NCI-H1694 (cell line): ENCODE results near the gene BCKDHA.
A peak's percentile ranks its signal among the peaks of the same experiment; 100 is the strongest.

ENCODE experiments used
- DNase-seq: peaks from one replicate; lab custom pipeline; 2025; lab: John Stamatoyannopoulos, UW

BCKDHA gene

DNA sequence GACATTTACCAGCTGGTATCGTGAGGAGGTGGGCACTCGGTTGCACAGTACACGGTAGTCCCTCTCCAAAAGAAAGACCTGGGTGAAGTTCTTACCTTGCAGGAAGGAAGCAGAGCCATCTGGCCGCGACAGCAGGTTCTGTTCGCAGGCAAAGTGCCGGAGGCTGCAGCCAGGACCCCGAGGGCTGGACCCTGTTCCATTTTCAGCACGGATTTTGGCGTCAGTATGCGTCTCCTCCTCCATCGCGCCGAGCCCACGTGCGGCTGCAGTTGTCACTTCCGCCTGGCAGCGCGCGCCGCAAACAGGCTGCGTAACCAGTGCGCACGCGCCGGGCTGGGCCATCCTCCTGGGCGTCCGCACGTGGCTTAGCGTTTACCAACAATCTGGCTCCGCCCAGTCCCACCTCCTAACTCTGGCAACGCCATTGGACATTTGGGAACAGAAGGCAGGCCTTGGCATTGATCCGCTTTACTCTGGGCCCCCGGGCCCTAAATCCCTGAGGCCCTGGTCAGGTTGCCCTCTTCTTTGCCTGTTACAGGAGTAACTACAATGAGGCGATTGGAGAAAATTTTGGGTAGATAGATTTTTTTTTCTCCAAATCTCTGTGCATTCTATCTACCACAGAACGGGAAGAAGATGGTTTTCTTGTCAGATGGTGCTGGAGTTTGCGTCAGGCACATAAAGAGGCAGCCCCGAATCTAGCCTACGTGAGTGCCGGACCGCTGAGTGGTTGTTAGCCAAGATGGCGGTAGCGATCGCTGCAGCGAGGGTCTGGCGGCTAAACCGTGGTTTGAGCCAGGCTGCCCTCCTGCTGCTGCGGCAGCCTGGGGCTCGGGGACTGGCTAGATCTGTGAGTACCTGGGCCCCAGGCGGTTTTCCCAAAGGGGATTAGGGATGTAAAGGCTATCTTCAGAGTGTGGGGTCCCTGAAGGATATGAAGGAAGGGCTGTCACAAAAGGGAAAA is at the start of gene BCKDHA, which contains the start of gene EXOSC5:
TSS of gene BCKDHA (plus strand) at position 733 of the 964 bp plus-strand sequence. CDS start at position 743, 10 bp downstream.
TSS of gene EXOSC5 (minus strand) at position 274 of the 964 bp plus-strand sequence. CDS start at position 243, 31 bp downstream.
- DNase-seq: peak; percentile 100

DNA sequence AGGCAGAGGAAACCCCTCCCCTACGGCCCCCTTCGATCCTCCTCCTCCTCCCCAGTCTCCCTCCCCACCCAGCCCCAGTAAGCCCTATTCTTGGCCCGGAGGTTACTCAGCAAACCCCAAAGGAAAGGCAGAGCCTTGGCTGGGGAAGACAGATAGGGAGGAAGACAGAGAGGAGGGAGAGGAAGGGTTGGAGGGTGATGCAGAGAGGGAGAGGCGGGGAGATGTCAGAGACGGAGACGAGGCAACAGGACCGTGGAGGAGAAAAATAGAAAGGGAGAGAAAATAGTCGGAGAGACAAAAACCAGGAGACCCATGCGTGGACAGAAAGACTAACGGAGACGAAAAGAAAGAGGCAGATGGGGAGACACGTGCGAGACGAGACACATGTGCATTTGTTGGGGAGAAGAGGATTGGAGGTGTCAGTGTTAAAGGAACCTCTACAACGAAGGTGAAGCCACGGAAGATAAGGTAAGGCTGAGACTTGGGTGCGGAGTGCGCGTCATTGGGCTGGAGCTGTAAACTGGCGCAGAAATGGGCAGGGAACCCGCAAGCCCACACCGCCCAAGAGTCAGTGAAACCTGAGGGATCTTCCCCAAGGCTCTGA is 46.8 kb upstream of the BCKDHA start:
- DNase-seq: no peak

DNA sequence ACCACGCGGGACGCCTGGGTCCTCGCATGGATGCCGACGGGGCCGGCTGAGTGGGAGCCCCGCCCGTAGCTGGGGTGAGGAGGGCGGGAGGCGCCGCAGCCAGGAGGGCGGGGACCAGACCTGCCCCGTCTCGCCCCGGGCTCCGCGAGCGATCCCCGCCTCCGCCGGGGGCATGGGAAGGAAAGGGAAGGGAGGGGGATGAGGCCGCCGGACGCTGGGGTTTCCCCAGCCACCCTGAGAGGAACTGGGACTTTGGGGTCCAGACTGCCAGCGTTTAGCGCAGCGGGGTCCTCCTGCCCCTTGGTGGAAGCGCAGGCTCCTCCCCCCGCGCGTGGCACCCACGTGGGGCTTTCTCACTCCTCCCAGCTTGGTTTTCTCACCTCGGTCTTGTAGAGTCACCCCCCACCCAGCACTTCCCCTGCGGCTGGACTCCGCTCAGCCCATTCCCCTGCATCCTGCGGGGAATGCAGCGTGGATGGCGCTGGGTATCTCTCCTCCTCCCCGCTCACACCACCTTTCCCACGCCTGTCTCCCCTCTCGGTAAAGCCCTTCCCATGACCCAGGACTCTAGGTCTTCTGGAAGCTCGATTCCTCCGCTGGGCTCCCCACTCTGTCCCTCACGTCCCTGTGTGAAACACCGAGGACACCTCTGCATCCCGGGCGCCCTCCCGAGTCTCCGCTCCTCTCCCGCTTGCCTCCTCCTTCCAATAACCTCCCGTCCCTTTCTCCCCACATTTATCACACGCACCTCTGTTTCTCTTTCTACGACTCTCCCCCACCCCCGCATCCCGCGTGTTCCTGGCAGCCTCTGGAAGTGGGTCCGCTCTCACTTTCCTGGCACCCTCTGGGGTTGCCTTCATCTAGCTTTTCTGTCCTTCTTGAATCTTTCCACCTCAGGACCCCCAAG is 46.0 kb upstream of the BCKDHA start:
- DNase-seq: no peak

DNA sequence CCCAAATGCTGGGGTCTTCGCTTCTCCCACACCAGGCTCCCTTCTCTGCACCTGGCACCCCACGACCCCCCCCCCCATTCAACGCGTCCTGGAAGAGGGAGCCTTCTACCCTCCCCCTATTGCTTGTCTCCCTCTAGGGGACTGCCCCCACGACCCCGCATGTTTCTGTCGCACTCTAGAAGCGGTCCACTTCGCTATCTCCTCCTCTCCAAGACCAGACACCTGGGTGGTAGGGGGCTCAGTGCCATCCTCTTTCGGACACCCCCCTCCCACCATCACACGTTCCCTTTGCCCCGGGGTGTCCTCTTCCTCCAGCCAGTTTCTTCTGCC is 45.4 kb upstream of the BCKDHA start:
- DNase-seq: no peak

DNA sequence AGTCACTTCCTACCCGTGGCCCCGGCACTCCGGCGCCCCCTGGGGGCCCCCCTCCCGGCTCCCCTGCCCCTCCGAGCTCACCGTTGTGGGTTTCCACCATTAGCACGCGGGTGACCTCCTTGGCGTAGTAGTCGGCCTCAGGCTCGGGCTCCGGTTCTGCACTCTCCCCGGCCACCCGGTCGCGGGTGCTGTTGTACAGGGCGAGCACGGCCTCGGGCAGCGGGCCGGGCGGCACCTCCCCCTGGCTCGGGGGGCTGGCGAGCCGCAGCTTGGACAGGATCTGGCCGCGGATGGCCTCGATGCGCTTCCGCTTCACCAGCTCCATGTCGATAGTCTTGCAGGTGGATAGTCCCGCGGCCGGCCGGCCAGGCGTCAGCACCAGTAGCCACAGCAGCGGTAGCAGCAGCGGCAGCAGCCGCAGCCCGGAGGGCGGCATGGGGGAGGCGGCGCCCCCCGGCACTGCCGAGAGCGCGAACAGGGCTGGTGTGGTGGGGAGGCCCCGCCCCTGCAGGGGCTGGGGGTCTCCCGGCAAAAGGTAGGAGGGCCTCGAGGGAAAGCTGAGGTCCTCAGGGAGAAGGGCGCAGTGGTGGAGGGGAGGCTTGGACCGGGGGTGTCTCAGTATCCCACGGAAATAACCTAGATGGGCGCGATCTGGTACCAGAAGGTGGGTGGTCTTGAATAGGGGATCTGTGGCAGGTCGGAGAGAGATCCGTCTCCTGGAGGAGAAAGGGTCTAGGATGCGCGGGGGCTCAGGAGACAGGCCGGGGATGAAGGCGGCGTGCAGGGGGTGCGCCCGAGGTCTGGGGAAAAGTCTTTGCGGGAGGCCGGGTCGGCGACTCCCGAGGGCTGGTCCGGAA is 44.8 kb upstream of the BCKDHA start:
- DNase-seq: no peak

DNA sequence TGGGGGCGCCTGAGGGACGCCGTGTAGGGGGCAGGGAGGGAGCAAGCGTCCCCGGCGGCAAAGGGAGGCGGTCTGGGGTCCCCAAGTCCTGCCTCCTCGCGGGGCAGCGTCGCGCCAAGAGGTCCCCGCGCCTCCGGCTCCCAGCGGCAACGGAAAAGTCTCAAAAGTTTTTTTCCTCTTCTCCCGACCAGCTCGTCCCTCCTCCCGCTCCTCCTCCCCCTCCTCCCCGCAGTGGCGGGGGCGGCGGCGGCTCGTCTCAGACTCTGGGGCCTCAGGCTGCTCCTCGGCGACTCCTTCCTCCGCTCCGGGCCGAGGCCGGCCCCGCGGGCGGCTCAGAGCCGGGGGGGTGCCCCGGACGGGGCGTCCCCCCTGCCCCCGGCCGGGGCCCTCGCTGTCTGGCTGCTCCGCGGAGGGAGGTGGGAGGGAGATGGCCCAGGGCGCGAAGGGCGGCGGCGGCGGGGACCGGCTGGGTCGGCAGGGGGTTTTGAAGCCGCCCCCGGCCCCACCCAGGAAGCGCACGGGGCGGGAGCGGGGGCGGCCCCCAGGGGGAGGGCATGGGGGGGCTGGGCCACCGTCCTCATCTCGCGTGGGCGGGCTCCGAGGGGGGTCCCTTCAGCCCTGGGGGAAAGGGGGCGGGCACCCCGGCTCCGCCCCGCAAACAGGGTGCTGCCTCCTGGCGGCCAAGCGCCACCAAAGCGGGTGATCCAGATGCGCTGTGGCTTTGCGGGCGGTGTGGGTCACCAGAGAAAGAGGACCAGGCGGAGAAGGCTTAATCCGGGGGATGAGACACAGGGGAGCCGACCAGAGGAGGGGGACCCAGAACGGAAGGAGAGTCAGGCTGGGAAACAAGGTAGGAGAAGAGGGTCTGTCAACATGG is 43.9 kb upstream of the BCKDHA start, which contains the start of gene TGFB1:
TSS of gene TGFB1 (minus strand) at position 457 of the 877 bp plus-strand sequence. CDS start 878 bp downstream, outside the sequence.
- DNase-seq: peak; percentile 5

DNA sequence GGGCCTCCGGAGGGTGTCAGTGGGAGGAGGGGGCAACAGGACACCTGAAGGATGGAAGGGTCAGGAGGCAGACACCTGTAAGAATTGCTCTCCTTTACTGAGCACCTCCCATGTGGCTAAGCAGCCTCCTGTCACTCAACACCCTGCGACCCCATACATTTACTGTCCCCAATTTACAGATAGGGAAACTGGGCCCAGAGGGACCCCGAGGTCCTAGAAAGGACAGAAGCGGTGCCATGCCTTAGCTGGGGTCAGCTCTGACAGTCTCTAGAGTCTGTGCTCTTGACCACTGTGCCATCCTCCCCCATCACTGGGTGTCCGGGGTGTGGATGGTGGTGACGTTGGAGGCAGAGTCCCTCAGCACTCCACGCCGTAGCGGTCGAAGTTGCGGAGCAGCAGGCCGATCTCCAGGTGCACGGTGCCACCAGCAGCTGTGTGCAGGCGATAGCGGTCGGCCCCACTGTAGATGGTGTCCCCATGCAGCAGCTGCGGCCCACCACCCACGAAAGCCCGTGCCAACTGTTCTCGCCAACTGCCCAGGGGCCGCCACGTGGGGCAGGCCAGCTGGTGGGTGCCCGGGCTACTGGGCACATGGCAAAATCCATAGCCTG is 43.2 kb upstream of the BCKDHA start:
- DNase-seq: no peak

DNA sequence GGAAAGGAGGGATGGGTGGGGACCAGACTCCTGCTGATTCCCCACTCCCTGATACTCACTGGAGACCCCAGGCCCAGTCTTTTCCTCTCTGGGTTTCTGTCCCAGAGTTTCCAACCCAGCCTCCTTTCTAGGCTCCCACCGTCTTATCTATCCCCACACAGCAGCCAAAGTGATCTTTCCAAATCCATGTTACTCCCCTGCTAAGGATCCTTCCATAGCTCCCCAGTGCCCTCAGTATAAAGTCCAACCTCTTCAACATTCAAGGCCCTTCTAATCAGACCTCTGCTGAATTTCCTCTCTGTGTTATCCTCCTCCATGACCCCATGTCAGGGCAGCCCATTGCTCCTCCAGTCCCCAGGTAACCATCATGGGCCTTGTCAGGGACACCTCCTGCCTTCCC is 42.6 kb upstream of the BCKDHA start:
- DNase-seq: no peak

DNA sequence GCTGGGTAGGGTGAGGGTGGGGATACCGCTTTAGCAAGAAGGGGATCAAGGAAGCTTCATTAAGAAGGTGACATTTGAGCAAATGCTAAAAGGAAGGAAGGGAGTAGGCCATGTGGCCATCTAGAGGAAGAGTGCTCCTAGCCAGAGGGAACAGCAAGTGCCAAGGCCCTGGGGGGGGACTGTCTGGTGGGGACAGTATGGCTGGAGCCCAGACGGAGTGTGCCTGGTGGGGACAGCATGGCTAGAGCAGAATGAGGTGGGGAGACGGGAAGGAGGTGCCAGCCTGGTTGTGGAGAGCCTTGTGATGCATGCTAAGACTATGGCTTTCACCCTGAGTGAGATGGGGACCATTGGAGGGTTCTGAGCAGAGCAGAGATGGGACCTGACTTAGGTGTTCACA is 41.8 kb upstream of the BCKDHA start:
- no peak for DNase-seq

DNA sequence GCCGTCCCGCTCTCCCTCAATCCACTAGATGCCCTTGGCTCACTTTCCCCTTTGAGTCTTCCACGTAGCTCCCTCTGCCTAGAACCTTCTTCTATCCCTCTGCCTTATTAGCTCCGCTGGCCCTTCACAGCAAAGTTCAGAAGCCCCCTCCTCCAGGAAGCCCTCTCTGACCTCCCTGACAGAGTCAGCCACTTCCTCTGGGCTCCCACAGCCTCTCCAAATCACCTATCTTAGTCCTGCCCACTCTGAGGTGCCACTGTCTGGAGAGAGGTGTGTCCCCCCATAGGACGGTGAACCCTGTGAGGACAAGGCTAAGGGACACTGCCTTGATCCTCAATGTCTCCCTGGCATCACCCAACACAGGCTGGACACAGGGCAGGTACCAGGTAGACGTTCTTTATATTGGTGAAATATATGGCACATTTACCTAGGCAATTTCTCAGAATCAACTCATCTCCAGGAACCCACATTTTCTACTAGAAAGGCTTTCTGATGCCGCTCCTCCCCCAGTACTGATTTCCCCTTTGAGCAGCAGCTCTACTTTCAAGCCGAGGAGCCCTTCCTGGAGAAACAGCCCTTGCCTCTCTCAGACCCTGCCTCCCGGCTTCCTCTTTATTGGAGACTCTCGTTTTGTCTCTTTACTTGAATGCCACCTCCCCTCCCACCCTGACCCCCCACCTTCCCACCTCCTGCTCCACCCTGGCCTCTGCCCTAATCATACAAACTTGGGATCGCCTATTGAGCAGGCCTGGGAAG is 40.5 kb upstream of the BCKDHA start:
- DNase-seq: no peak

DNA sequence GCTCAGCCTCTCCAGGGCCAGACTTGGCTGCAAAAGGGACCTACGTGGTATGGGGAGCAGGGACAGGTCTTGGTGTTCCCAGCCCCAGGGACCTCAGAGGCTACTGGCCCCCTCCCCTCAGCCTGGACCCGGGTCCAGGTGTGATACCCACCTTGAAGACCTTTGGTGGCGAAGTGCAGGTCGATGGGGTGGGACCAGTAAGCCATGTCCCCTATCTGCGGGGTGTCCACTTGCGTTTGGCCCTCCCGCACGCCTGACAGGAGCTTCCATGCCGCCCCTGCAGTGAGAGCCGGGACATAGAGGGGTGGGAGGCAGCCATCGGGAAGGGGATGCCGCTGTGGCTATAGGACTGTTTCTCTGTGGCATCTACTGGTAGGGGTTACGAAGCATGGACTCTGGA is 39.9 kb upstream of the BCKDHA start:
- DNase-seq: no peak

DNA sequence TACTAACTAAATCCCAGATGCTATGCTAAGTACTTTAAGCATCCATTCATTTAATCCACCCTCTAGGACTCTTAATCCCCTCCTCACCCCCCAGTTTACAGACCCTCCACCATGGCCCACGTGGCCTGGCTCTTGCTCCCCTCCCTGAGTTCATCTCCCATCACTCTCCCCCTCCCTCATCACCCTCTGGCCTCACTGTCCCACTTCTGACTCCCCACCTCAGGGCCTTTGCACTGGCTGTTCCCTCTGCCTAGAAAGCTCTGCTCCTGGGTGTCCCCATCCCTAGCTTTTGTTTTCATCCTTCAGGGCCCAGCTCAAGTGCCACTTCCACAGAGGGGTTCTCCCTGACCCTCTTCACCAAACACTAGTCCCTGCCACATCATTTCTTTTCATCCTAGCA is 37.9 kb upstream of the BCKDHA start:
- no peak for DNase-seq

DNA sequence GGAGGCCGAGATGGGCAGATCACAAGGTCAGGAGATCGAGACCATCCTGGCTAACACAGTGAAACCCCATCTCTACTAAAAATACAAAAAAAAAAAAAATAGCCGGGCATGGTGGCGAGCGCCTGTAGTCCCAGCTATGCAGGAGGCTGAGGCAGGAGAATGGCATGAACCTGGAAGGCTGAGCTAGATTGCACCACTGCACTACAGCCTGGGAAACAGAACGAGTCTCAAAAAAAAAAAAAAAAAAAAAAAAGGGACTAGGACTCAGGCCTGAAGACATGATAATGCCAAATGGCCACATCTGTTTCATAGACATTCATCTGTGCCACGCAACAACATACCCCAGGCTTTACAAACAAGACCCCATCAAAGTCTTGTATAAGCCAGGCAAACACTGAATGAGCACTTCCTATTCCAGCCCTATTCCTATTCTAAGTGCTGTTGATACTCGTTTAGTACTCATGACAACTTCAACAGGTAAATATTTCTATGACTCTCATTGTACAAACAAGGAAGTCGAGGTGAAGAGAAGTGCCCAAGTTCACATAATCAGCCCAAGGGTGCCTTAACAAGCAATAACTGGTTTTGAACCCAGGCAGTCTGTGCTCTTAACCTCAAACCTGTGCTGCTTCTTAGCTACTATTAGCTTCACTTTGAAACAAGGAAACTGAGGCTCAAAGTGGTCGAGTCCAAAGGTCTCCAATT is 35.3 kb upstream of the BCKDHA start:
- DNase-seq: no peak

DNA sequence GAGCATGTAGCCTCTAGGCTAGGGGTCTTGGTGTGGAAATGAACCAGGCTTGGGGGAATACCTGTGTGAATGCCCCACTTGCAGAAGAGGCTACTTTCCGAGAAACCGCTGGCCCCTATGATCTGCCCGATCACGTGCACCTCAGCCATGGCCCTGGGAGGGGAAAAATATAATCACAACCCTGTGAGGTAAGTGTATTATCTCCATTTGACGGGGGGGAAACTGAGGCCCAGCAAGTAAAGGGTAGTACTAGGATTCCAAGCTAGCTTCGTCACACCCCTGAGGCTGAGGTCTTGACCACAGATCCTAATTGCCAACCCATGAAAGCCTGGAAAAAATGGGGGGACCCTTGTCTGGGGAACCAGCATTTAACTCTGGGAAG is 34.3 kb upstream of the BCKDHA start:
- DNase-seq: no peak

DNA sequence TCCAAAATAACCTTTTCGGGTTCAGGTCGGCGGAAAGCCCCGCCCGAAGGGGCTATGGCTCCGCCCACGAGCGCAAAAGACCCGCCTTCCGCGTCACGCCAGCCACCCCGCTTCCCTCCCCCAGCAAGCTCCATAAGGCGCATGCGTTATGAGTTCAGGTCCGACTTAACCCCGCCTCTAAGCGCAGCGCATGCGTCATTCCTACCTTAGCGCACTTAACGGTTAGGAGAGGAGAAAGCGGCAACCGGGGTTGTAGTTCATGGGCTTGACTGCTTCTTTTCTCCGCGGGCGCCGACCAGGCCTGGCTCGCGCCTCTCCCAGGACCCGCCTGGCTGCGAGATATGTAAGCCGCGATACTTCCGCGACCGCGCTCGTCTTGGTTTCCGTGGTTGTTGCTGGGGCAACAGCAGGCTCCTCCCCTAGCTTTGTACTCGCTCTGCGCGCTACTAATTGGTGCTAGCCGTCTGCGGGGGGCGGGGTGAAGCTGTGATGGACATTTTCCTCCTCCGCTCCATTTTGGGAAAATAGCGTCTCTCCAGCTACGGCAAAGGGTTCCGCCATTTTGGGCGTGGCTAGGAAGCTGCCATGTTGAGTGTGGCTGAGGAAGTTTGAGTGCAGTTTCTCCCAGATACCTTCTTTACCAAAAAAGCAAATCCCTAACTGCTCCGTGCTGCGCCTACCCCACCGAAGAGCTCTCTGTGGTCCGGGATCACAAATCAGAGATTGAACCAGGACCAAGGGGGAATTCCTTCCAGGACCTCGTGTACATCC is 33.7 kb upstream of the BCKDHA start, which contains the start of gene B9D2:
TSS of gene B9D2 (minus strand) at position 397 of the 771 bp plus-strand sequence. CDS start 630 bp downstream, outside the sequence.
- DNase-seq: peak; percentile 97

DNA sequence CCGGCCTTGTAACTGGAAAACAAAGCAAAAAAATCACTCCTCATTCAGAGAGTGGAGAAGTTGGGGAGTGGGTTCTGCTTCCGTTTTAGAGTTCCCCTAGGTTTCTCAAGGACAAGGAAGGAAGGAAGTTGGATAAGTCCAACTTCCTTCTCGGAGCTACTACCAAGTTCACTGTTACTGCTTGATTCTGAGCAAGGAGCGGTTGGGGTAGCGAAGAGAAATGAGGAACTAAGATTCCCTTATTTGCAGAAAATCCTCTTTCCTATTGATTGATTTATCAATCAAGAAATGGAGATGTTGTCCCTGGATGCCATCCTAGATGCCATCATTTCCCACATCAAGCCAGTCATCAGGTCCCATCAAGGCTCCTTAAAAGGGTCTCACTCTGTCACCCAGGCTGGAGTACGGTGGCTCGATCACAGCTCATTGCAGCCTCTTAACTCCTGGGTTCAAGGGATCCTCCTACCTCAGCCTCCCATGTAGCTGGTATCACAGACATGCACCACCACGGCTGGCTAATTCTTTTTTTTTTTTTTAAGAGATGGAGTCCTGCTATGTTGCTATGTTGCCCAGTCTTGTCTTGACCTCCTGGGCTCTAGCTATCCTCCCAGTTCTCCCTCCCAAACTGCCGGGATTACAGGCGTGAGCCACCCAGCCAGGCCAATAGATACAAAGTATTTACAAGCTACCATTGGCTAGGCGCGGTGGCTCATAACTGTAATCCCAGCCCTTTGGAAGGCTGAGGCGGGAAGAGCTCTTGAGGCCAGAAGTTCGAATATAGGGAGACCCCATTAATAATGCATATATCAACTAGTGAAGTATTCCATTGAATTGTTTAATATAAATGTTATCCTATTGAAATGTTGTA is 32.9 kb upstream of the BCKDHA start:
- no peak for DNase-seq
